NB4 (cell line): ENCODE results near the gene PCGF1.
A peak's percentile ranks its signal among the peaks of the same experiment; 100 is the strongest.
"Not testable (repeated sequence)": the region's sequence is repeated elsewhere in the genome, so short reads cannot be mapped to it uniquely, and the experiment has no call there.

ENCODE experiments used
- DNase-seq: peaks from one replicate; pipeline ENCODE4 v3.0.0; 2010; ENCODE audit warnings: low read depth
- H3K4me3 ChIP-seq: one replicate; pipeline ENCODE4 v1.5.1; 2011; ENCODE audit warnings: mild to moderate bottlenecking, low read depth, low read length, moderate library complexity
- CTCF ChIP-seq: IDR thresholded peaks from one replicate; pipeline ENCODE4 v1.5.1; 2012; ENCODE audit warnings: low read depth, low read length
- MYC ChIP-seq: IDR thresholded peaks from 2 replicates; pipeline ENCODE4 v1.6.1; 2011; ENCODE audit warnings: low read depth, low read length
- POLR2A ChIP-seq: IDR thresholded peaks from 2 replicates; pipeline ENCODE4 v1.6.1; 2011; ENCODE audit warnings: mild to moderate bottlenecking; ENCODE audit not compliant: insufficient read length; ENCODE audit errors: extremely low read depth
- TF ChIP-seq, protein P1 (sequence below): IDR thresholded peaks from 2 replicates; pipeline ENCODE4 v1.6.1; 2011; ENCODE audit warnings: low read depth, low read length

The PCGF1 gene

GRCh38 chr2:74489906-74490305, 17.6 kb downstream of the PCGF1 start:
- no peak overlapping the region for H3K4me3 ChIP-seq
- TF ChIP-seq, protein P1, sequence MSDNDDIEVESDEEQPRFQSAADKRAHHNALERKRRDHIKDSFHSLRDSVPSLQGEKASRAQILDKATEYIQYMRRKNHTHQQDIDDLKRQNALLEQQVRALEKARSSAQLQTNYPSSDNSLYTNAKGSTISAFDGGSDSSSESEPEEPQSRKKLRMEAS: no peak
- no peak for TF ChIP-seq POLR2A
- no peak for DNase-seq

DNA sequence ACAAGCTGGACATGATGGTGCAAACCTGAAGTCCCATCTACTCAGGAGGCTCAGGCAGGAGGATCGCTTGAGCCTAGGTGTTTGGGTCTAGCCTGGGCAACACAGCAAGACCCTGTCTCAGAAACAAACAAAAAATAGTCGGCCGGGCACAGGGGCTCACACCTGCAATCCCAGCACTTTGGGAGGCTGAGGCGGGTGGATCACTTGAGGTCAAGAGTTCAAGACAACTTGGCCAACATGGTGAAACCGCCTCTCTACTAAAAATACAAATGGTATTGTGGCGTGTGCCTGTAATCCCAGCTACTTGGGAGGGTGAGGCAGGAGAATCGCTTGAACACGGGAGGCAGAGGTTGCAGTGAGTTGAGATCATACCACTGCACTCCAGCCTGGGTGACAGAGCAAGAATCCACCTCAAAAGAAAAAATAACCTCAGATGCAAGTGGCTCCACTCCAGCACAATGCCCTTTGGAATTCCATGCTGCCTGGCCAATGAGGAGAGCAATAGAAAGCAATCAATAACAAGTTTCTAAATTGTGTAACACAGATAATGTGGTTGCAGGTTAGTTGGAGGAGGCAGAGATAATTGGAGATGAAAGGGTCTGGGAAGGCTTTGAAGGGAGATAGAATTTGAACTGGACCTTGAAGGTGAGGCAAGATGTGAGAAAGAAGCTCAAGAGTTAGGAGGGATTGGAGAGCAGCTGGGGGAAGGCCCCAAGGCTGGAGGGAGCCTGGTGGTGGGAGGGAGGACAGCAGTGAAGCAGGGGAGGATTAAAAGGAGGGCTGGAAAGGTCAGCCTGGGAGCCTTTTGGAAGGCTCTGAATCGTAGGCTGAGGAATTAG, 18.6 kb downstream of the PCGF1 start:
- TF ChIP-seq POLR2A: no peak
- no peak for TF ChIP-seq CTCF
- TF ChIP-seq, protein P1: no peak
- TF ChIP-seq MYC: no peak
- no peak for DNase-seq
- no peak overlapping the region for H3K4me3 ChIP-seq

DNA sequence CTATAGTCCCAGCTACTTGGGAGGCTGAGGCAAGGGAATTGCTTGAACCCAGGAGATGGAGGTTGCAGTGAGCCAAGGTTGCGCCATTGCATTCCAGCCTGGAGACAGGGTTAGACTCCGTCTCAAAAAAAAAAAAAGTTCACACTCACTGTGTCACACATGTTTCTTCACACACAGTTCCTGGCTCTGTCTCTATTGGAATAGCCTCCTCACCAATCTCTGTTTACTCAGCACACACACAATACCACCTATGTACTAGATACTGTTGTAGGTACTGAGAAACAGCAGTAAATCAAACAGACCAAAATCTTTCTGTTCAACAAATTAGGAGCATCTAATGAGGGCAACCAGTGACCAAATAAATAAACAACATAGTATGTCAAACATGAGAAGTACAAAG, 21.4 kb downstream of the PCGF1 start:
- no peak overlapping the region for H3K4me3 ChIP-seq
- DNase-seq: no peak
- TF ChIP-seq MYC (no peak), CTCF (no peak), POLR2A (no peak)
- TF ChIP-seq, protein P1: no peak

- not testable (repeated sequence) for DNase-seq
- peak overlapping the region; percentile 84 for H3K4me3 ChIP-seq
Observed at GRCh38 chr2:74483675-74484164, 23.8 kb downstream of the PCGF1 start.

DNA sequence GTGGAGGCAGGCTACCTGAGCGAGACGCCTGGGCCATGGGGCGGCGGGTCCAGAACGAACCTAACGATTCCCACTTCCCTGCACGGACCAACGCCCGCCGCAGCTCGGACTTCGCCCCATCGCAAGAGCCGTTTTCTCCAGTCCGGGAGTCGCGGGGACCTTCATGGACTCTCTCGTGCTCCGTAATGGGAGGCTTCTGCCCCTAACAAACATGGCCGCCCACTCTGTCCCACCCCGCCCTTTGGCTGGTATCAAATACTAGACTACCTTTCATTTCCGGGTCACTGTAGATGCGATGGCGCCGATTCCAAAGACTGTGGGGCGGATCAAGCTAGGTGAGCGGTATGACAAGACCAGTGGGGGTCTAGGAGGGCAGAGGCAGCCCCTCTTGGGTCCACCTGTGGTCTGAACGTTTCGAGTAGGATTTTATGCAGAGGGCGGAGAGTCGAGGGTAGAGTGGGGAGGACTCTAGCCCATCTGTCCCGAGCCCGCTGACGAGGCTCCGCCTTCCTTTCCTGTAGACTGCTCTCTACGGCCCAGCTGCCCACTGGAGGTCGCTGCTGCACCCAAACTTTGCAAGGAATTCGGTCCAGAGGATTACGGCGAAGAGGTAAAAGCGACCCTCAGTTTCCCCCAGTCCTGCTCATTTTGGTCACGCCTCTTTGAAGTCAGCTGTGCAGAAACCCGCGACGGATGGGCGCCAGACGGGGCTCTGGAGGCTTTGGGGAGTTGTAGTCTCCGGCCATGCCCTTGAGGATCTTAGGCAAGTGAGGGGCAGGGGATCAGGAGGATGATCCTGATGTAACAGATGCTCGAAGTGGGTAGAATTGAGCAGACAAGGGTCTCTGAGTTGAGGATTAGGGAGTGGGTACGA, 24.5 kb downstream of the PCGF1 start, which contains the start of the genes CCDC142 and TTC31:
TSS of gene CCDC142 (minus strand) at position 198 of the 874 bp plus-strand sequence. CDS start at position 37, 161 bp downstream.
TSS of gene TTC31 (plus strand) at position 281 of the 874 bp plus-strand sequence. CDS start at position 296, 15 bp downstream.
- TF ChIP-seq CTCF (peak; percentile 93), MYC (peak; percentile 52; the same call in 1 of the 2 replicates), POLR2A (peak; percentile 55)
- TF ChIP-seq, protein P1: peak; percentile 17; the same call in 1 of the 2 replicates
- peak within 1 kb of the TSS; percentile 84 for H3K4me3 ChIP-seq
- DNase-seq: peak; percentile 98

DNA sequence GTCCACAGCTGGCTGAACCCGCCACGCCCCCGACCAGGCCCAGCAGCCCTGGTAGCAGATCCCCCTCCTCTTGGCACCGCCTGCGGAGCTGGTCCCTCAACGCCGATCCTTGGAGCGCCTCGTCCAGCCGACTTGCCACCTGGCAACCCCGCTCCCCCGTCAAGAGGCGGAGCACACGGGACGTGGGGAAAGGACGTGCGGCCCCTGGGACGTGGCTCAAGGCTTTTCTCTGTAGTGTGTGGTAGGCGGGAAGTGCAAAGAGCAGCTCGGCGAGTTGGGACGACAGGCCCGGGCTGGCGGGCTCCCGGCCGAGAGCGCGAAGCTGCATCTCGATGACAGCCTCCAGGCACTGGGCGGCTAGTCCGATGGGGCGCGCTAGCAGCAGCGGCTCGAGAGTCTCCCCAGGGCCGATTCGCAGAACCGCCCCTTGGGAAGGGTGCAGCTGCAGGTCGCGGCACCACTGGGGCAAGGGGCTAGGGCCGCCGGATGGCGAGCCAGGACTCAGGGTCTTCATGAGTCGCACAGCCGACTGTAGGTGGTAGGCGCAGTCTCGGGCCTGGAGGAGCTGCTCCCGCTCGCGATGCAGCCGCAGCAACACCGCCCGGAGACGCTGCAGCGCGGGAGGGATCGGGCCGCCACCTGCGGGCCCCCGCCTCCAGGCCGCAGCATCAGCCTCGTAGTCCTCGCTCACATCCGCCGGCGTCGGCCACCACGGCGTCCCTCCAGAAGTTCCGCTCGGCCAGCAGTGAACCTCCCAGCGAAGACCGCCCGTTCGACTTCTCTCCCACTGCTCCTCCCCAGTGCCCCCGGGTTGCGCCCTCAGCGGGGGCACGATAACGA, 25.3 kb downstream of the PCGF1 start:
- DNase-seq: peak; percentile 86
- TF ChIP-seq CTCF (no peak), POLR2A (no peak), MYC (no peak)
- TF ChIP-seq, protein P1: no peak
- peak overlapping the region; percentile 84 for H3K4me3 ChIP-seq
